Measurements from ENCODE around the gene CHMP3. TPM values are rescaled to one million over a fixed set of nuclear protein-coding genes. Genes with fewer than 3 reads are reported as not detected.

Gene CHMP3
- total RNA-seq, 1 experiment from 2014 or later: 129 TPM

GRCh38 chr2:86482034-86482433, 81.2 kb downstream of the CHMP3 start:
- DNase-seq (ENCODE audit: low read depth, low spot score) (no peak), ATAC-seq (no peak)
- ChIA-PET POLR2A (no interaction called here), CTCF (no interaction called here)
- Histone ChIP-seq H3K4me3 (ENCODE audit: low read depth in 2 of 2, low read length in 2 of 2) (no peak overlapping the region), H3K27me3 (ENCODE audit: control insufficient read depth, insufficient read depth, low read length) (no peaks in the 10 kb centered on the region), H3K9me3 (ENCODE audit: control insufficient read depth, insufficient read depth, low read depth, low read length) (no peaks in the 10 kb centered on the region), H3K4me1 (ENCODE audit: control insufficient read depth, insufficient read depth, low read length) (no peaks in the 10 kb centered on the region), H3K36me3 (ENCODE audit: control insufficient read depth, insufficient read depth, low read length) (peaks cover 54% of the 10 kb centered on the region), H3K27ac (ENCODE audit: low read length) (no peak overlapping the region)
- in situ Hi-C loops (cut with HindIII; ENCODE audit: low pct_unique_long_range_greater_than_20kb, low sequenced_read_pairs) (no loop called here), intact Hi-C loops (cut with micrococcal nuclease; ENCODE audit: unreplicated experiment) (no loop called here)
- TF ChIP-seq POLR2AphosphoS5 (IDR thresholded peaks at IDR 0.05; ENCODE audit: low read depth, low read length) (no peak), CTCF (IDR thresholded peaks at IDR 0.05) (no peak), TCF7L2 (IDR thresholded peaks at IDR 0.05; ENCODE audit: low read depth, low read length) (no peak), REST (IDR thresholded peaks at IDR 0.05; ENCODE audit: insufficient read depth in 1 of 2, low read depth in 2 of 2, low read length in 1 of 2) (no peak), SIN3A (IDR thresholded peaks at IDR 0.05; ENCODE audit: borderline replicate concordance, insufficient read depth, low read depth, low read length) (no peak)
- no TSS peak for BruUV-seq (replicated peaks)

GRCh38 chr2:86480105-86480504, 83.1 kb downstream of the CHMP3 start:
- CTCF ChIA-PET: interaction anchor here (0.6 kb wide), 1 partner anchor 271 kb away, joined by 3 read pairs; no protein-coding TSS in a partner anchor
- TF ChIP-seq SIN3A (IDR thresholded peaks at IDR 0.05; ENCODE audit: borderline replicate concordance, insufficient read depth, low read depth, low read length): no peak
- no peak for DNase-seq (ENCODE audit: low read depth, low spot score)
- intact Hi-C loops (cut with micrococcal nuclease; ENCODE audit: unreplicated experiment) (no loop called here), in situ Hi-C loops (cut with HindIII; ENCODE audit: low pct_unique_long_range_greater_than_20kb, low sequenced_read_pairs) (no loop called here)
- no TSS peak for BruUV-seq (replicated peaks)
- Histone ChIP-seq H3K9me3 (ENCODE audit: control insufficient read depth, insufficient read depth, low read depth, low read length) (no peaks in the 10 kb centered on the region), H3K27ac (ENCODE audit: low read length) (no peak overlapping the region), H3K36me3 (ENCODE audit: control insufficient read depth, insufficient read depth, low read length) (peaks cover 46% of the 10 kb centered on the region), H3K27me3 (ENCODE audit: control insufficient read depth, insufficient read depth, low read length) (no peaks in the 10 kb centered on the region), H3K4me3 (ENCODE audit: low read depth in 2 of 2, low read length in 2 of 2) (no peak overlapping the region), H3K4me1 (ENCODE audit: control insufficient read depth, insufficient read depth, low read length) (no peaks in the 10 kb centered on the region)
- POLR2A ChIA-PET: no interaction called here
- ATAC-seq: no peak

GRCh38 chr2:86477349-86477748, 85.9 kb downstream of the CHMP3 start:
- ATAC-seq (no peak), DNase-seq (ENCODE audit: low read depth, low spot score) (no peak)
- in situ Hi-C loops (cut with HindIII; ENCODE audit: low pct_unique_long_range_greater_than_20kb, low sequenced_read_pairs): no loop called here
- H3K27ac ChIP-seq (ENCODE audit: low read length): no peak overlapping the region
- CTCF ChIA-PET: no interaction called here
- no peaks in the 10 kb centered on the region for H3K4me1 ChIP-seq (ENCODE audit: control insufficient read depth, insufficient read depth, low read length)
- peaks cover 29% of the 10 kb centered on the region for H3K36me3 ChIP-seq (ENCODE audit: control insufficient read depth, insufficient read depth, low read length)
- POLR2A ChIA-PET: no interaction called here
- no peaks in the 10 kb centered on the region for H3K9me3 ChIP-seq (ENCODE audit: control insufficient read depth, insufficient read depth, low read depth, low read length)
- H3K4me3 ChIP-seq (ENCODE audit: low read depth in 2 of 2, low read length in 2 of 2): no peak overlapping the region
- H3K27me3 ChIP-seq (ENCODE audit: control insufficient read depth, insufficient read depth, low read length): no peaks in the 10 kb centered on the region
- intact Hi-C loops (cut with micrococcal nuclease; ENCODE audit: unreplicated experiment): no loop called here
- TF ChIP-seq REST (IDR thresholded peaks at IDR 0.05; ENCODE audit: insufficient read depth in 1 of 2, low read depth in 2 of 2, low read length in 1 of 2) (no peak), POLR2AphosphoS5 (IDR thresholded peaks at IDR 0.05; ENCODE audit: low read depth, low read length) (no peak), SIN3A (IDR thresholded peaks at IDR 0.05; ENCODE audit: borderline replicate concordance, insufficient read depth, low read depth, low read length) (no peak), CTCF (IDR thresholded peaks at IDR 0.05) (no peak)
- no TSS peak for BruUV-seq (replicated peaks)

Measured in Panc1 (cell line).